ENCODE data around the gene LRIG3. TPM values are rescaled to one million over a fixed set of nuclear protein-coding genes. Genes with fewer than 3 reads are reported as not detected.

Gene LRIG3
- total and polyA plus RNA-seq, 2 of the 8 experiments (the other 6 are each of a cell fraction or from before 2014, with no cell fraction given): 6.5 to 9.1 TPM

DNA sequence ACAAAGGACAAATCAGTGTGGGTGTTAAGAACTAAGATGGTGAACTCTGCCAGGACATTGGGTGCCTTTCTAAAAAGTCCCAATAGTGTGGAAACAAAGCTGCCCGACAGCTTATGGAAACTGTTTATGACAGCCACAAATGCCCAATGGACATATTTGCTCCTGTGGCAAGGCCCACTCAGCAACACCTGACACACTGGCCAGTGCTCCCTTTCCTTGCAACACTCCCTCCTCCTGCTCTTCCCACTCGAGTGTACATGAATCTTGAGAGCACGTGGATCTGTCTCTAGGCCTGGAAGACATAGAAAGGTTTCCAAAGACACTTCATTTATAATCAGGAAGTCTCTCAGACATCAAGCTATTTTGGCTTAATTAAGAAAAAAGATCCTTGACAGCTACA lies 14.2 kb upstream of the LRIG3 start:
- no peak for DNase-seq (ENCODE audit: low read depth in 1 of 2, low spot score in 2 of 2)
- CTCF ChIA-PET (ENCODE audit: partially characterized antibody): no interaction called here

More for the DNA sequence above, 14.2 kb upstream of the LRIG3 start:
- Histone ChIP-seq H3K9me3 (ENCODE audit: insufficient read depth in 2 of 2, low read depth in 1 of 2, low read length in 1 of 2) (no peaks in the 10 kb centered on the region; a peak in 1 of 4 replicates), H2BK12ac (ENCODE audit: low read depth, low read length) (no peak overlapping the region), H3K9ac (replicated peaks in 1 of 4; ENCODE audit: extremely low read depth in 1 of 4, low read depth in 3 of 4, low read length in 3 of 4) (no peak overlapping the region), H3K79me2 (ENCODE audit: control insufficient read depth in 1 of 2, insufficient read depth in 2 of 2, low read length in 2 of 2) (no peaks in the 10 kb centered on the region), H3K23ac (ENCODE audit: insufficient read length) (no peak overlapping the region), H4K5ac (ENCODE audit: insufficient read length, low read depth, low read length) (no peak overlapping the region), H3K36me3 (ENCODE audit: control insufficient read depth in 2 of 4, insufficient read depth in 4 of 4, low read length in 3 of 4) (no peaks in the 10 kb centered on the region), H3K27ac (ENCODE audit: low read depth, low read length) (no peak overlapping the region), H3K4me1 (replicated peaks in 1 of 4; ENCODE audit: control insufficient read depth in 3 of 4, insufficient read depth in 4 of 4, low read length in 3 of 4) (no peaks in the 10 kb centered on the region; a peak in 2 of 7 replicates), H2BK20ac (ENCODE audit: low read length) (no peak overlapping the region), H2BK5ac (ENCODE audit: low read depth, low read length) (no peak overlapping the region), H4K20me1 (replicated peaks in 1 of 2; ENCODE audit: control insufficient read depth in 1 of 2, insufficient read depth in 2 of 2, low read length in 2 of 2) (no peaks in the 10 kb centered on the region), H3K27me3 (replicated peaks in 1 of 4; ENCODE audit: control insufficient read depth in 3 of 4, extremely low read depth in 1 of 4, insufficient read depth in 3 of 4, low read length in 3 of 4) (no peaks in the 10 kb centered on the region), H4K8ac (ENCODE audit: extremely low read depth, insufficient read depth, low read length) (no peak overlapping the region), H3K79me1 (ENCODE audit: low read depth, low read length) (no peaks in the 10 kb centered on the region), H3K4me2 (ENCODE audit: insufficient read depth in 1 of 2, low read depth in 2 of 2, low read length in 2 of 2) (no peak overlapping the region), H3K4ac (replicated peaks; ENCODE audit: insufficient read length, low read depth, low read length) (no peak overlapping the region), H3K14ac (ENCODE audit: insufficient read length) (no peak overlapping the region), H2BK120ac (replicated peaks; ENCODE audit: low read depth, low read length) (no peak overlapping the region), H2BK15ac (ENCODE audit: low read length) (no peak overlapping the region), H2AK5ac (ENCODE audit: low read depth, low read length) (no peak overlapping the region), H2AFZ (ENCODE audit: low read length) (no peak overlapping the region), H3K4me3 (ENCODE audit: extremely low read depth in 1 of 4, insufficient read depth in 2 of 4, low read depth in 3 of 4, low read length in 4 of 4) (no peak overlapping the region), H3K56ac (replicated peaks; ENCODE audit: insufficient read length, low read depth, low read length) (no peak overlapping the region), H4K91ac (replicated peaks; ENCODE audit: insufficient read length, low read length) (no peak overlapping the region), H3K18ac (ENCODE audit: extremely low read depth, low read length) (no peak overlapping the region), H3K23me2 (ENCODE audit: low read depth, low read length) (no peaks in the 10 kb centered on the region)
- 98% methylated on average over 3 of the region's 3 CpGs; no CpG with 5 or more reads in 1 of the 2 experiments for WGBS, 2 experiments (ENCODE audit: extremely low coverage in 1 of 2, insufficient coverage in 1 of 2, insufficient read length in 1 of 2, insufficient replicate concordance in 2 of 2, low coverage in 1 of 2, low lambda C conversion rate in 2 of 2, missing lambda C conversion rate in 1 of 2)
- FAIRE-seq: no peak
- POLR2A ChIA-PET (ENCODE audit: partially characterized antibody): no interaction called here
- TF ChIP-seq HDAC6 (IDR thresholded peaks at IDR 0.05; ENCODE audit: low read depth, low read length) (no peak), SP4 (IDR thresholded peaks at IDR 0.05; ENCODE audit: low read length) (no peak), POU5F1 (IDR thresholded peaks at IDR 0.05; ENCODE audit: low read depth, low read length) (no peak), SIX5 (IDR thresholded peaks at IDR 0.05; ENCODE audit: low read depth, low read length) (no peak), TAF7 (optimal IDR thresholded peaks at IDR 0.05; ENCODE audit: borderline replicate concordance, low read depth, low read length) (no peak), SP1 (IDR thresholded peaks at IDR 0.05; ENCODE audit: low read depth, low read length) (no peak), FOSL1 (IDR thresholded peaks at IDR 0.05; ENCODE audit: insufficient read depth, low read depth, low read length) (no peak), RAD21 (IDR thresholded peaks at IDR 0.05 in 1 of 2, conservative IDR thresholded peaks at IDR 0.05 in 1 of 2; ENCODE audit: low read depth in 2 of 2, low read length in 2 of 2) (no peak), SRF (IDR thresholded peaks at IDR 0.05; ENCODE audit: low read depth, low read length) (no peak)
